Skin epidermis (tissue), 12 donors: ENCODE measurements around the gene CCDC196.
A peak's percentile ranks its signal among the peaks of the same experiment; 100 is the strongest.
"Not testable (repeated sequence)": the region's sequence is repeated elsewhere in the genome, so short reads cannot be mapped to it uniquely, and the experiment has no call there.

ENCODE experiments used
- H3K27ac ChIP-seq, 21 experiments: fragments of 200-600 bp; sonication (generic) in 11 of 21; one replicate each; pipeline ENCODE4 v1.5.0; 2020; ENCODE audit warnings: mild to moderate bottlenecking in 3 of 21, inconsistent platforms in 2 of 21, moderate library complexity in 2 of 21
- H3K4me3 ChIP-seq, 7 experiments: fragments of 200-600 bp; sonication (generic) in 2 of 7; one replicate each; pipeline ENCODE4 v1.5.0; 2020; ENCODE audit warnings: inconsistent platforms in 2 of 7, mild to moderate bottlenecking in 2 of 7, moderate library complexity in 1 of 7

The CCDC196 gene

GRCh38 chr14:66493750-66494149 lies 7.6 kb downstream of the CCDC196 start:
- no peak overlapping the region for H3K27ac ChIP-seq
- no peak overlapping the region for H3K4me3 ChIP-seq

- Histone ChIP-seq H3K4me3 (no peak overlapping the region), H3K27ac (no peak overlapping the region)
These were observed 9.3 kb downstream of the CCDC196 start for GRCh38 chr14:66495218-66496098.

GRCh38 chr14:66496188-66496807 lies 10.1 kb downstream of the CCDC196 start:
- H3K27ac ChIP-seq, result no peak overlapping the region

GRCh38 chr14:66496911-66497310 lies 10.7 kb downstream of the CCDC196 start:
- H3K4me3 ChIP-seq, result no peak overlapping the region
- H3K27ac ChIP-seq, result no peak overlapping the region

More at GRCh38 chr14:66496188-66496807, 10.1 kb downstream of the CCDC196 start:
- H3K4me3 ChIP-seq, result no peak overlapping the region

- Histone ChIP-seq H3K27ac (no peak overlapping the region), H3K4me3 (no peak overlapping the region)
These were observed 12.1 kb downstream of the CCDC196 start for GRCh38 chr14:66498311-66498710.

GRCh38 chr14:66501592-66501991 lies 15.4 kb downstream of the CCDC196 start:
- H3K4me3 ChIP-seq, result no peak overlapping the region
- H3K27ac ChIP-seq, result no peak overlapping the region

GRCh38 chr14:66502836-66503235 lies 16.7 kb downstream of the CCDC196 start:
- not testable (repeated sequence) for H3K27ac ChIP-seq, H3K4me3 ChIP-seq

GRCh38 chr14:66503532-66503931 lies 17.4 kb downstream of the CCDC196 start:
- Histone ChIP-seq H3K27ac (no peak overlapping the region), H3K4me3 (no peak overlapping the region)

- peak overlapping the region; percentile 65 to 89 (median 84) for H3K4me3 ChIP-seq
These were observed 21.1 kb downstream of the CCDC196 start for GRCh38 chr14:66507181-66507721.

GRCh38 chr14:66507722-66508546 lies 21.8 kb downstream of the CCDC196 start, which contains the start of gene GPHN:
Gene GPHN (plus strand): TSS chr14:66508147.
- peak within 1 kb of the TSS; percentile 65 to 89 (median 84) for H3K4me3 ChIP-seq
- H3K27ac ChIP-seq, result peak within 1 kb of the TSS; percentile 54 to 94 (median 84)

More at GRCh38 chr14:66507181-66507721, 21.1 kb downstream of the CCDC196 start:
- H3K27ac ChIP-seq, result peak overlapping the region; percentile 39 to 94 (median 84)

GRCh38 chr14:66508547-66508845 lies 22.3 kb downstream of the CCDC196 start:
- Histone ChIP-seq H3K27ac (peak overlapping the region; percentile 54 to 94 (median 84)), H3K4me3 (peak overlapping the region; percentile 65 to 89 (median 84))

GRCh38 chr14:66508846-66509621 lies 22.9 kb downstream of the CCDC196 start:
- Histone ChIP-seq H3K27ac (peak overlapping the region; percentile 54 to 94 (median 84)), H3K4me3 (peak overlapping the region; percentile 65 to 89 (median 84))

GRCh38 chr14:66509874-66510273 lies 23.7 kb downstream of the CCDC196 start:
- H3K4me3 ChIP-seq, result peak overlapping the region in 3 of 7 experiments; percentile 65 to 89 (median 88)
- H3K27ac ChIP-seq, result peak overlapping the region in 1 of 21 experiments; percentile 89

- Histone ChIP-seq H3K4me3 (no peak overlapping the region), H3K27ac (no peak overlapping the region)
These were observed 25.7 kb downstream of the CCDC196 start for GRCh38 chr14:66511849-66512248.

GRCh38 chr14:66514213-66514612 lies 28.0 kb downstream of the CCDC196 start:
- Histone ChIP-seq H3K27ac (no peak overlapping the region), H3K4me3 (no peak overlapping the region)

GRCh38 chr14:66530526-66530925 lies 44.4 kb downstream of the CCDC196 start:
- H3K27ac ChIP-seq, result no peak overlapping the region
- H3K4me3 ChIP-seq, result no peak overlapping the region

- no peak overlapping the region for H3K27ac ChIP-seq
- H3K4me3 ChIP-seq, result no peak overlapping the region
These were observed 52.9 kb downstream of the CCDC196 start for GRCh38 chr14:66539034-66539433.

- H3K4me3 ChIP-seq, result no peak overlapping the region
- no peak overlapping the region for H3K27ac ChIP-seq
These were observed 53.9 kb downstream of the CCDC196 start for GRCh38 chr14:66540038-66540437.

GRCh38 chr14:66541627-66542026 lies 55.5 kb downstream of the CCDC196 start:
- Histone ChIP-seq H3K27ac (no peak overlapping the region), H3K4me3 (no peak overlapping the region)
